Heart right ventricle (tissue), 16 donors: ENCODE results near the gene MMP25. TPM values are rescaled to one million over a fixed set of nuclear protein-coding genes. Genes with fewer than 3 reads are reported as not detected.
A peak's percentile ranks its signal among the peaks of the same experiment; 100 is the strongest.

Experiments
- ATAC-seq, 8 donors: fragments of 200-7000 bp; cut with Tn5 transposase; one replicate each; pipeline ENCODE4 v1.9.1; 2020; ENCODE audit warnings: mild to moderate bottlenecking in 8 of 8, moderate library complexity in 8 of 8, moderate number of reproducible peaks in 1 of 8
- DNase-seq, 2 donors: peaks; one replicate each; pipeline ENCODE4 v3.0.0-alpha.2; 2020
- H3K27ac ChIP-seq, 10 donors: fragments of 200-600 bp; sonication (generic) in 2 of 10; one replicate each; pipeline versions ENCODE4 v1.5.0 to v1.8.0; 2020 to 2022; ENCODE audit warnings: mild to moderate bottlenecking in 3 of 10
- H3K27me3 ChIP-seq, 7 donors: fragments of 200-600 bp; one replicate each; pipeline ENCODE4 v1.8.0; 2021 to 2022; ENCODE audit warnings: mild to moderate bottlenecking in 2 of 7
- H3K36me3 ChIP-seq, 9 donors: fragments of 200-600 bp; sonication (generic) in 1 of 9; one replicate each; pipeline versions ENCODE4 v1.5.0 to v1.8.0; 2020 to 2022; ENCODE audit warnings: mild to moderate bottlenecking in 2 of 9
- H3K4me1 ChIP-seq, 9 donors: fragments of 200-600 bp; sonication (generic) in 1 of 9; one replicate each; pipeline versions ENCODE4 v1.5.0 to v1.8.0; 2020 to 2022; ENCODE audit warnings: mild to moderate bottlenecking in 4 of 9
- H3K4me3 ChIP-seq, 10 donors: fragments of 200-600 bp; sonication (generic) in 2 of 10; one replicate each; pipeline versions ENCODE4 v1.5.0 to v1.8.0; 2020 to 2022; ENCODE audit warnings: mild to moderate bottlenecking in 7 of 10, moderate library complexity in 2 of 10
- H3K9me3 ChIP-seq, 11 donors: fragments of 200-600 bp in 10 of 11; sonication (generic) in 2 of 11; one replicate each; pipeline versions ENCODE4 v1.5.0 to v1.8.0; 2013 to 2022; ENCODE audit warnings: mild to moderate bottlenecking in 2 of 11, control low read depth in 1 of 11, moderate library complexity in 1 of 11
- WGBS, 2 donors: extraction: QIAGEN DNeasy Blood & Tissue Kit; methylation state at CpG; one replicate each; pipeline ENCODE4 v1.1.7; 2013; ENCODE audit warnings: inconsistent platforms in 1 of 2; 5-methylcytosine and 5-hydroxymethylcytosine counted together
- intact Hi-C, 10 donors: fragments of 100-400 bp; cut with DNase I; formaldehyde crosslinking; loops; one replicate each; pipeline versions ENCODE4 v1.11.1 to v1.14.2; 2022
- polyA plus RNA-seq, 2 donors: library from polyadenylated mRNA; stranded (reverse); fragments of 200-250 nt; gene quantifications; one replicate each; pipeline ENCODE4 v1.2.3, GENCODE V29; 2013
- total RNA-seq, 10 donors: library from RNA; stranded (reverse); fragmentation: NEBNext Ultra II Directional in 3 of 10; extraction: Animal tissue kit (Norgen Biotek cat#: 25700) in 3 of 10; gene quantifications; one replicate each; pipeline versions ENCODE4 v1.2.1 to v1.2.4, GENCODE V29; 2021 to 2023
- TF ChIP-seq, protein P1 (sequence below), 9 donors: fragments of 200-600 bp; sonication (generic) in 2 of 9; IDR thresholded peaks; one replicate each; pipeline versions ENCODE4 v1.5.0 to v1.8.0; 2021 to 2022; ENCODE audit warnings: antibody characterized with exemption in 9 of 9, mild to moderate bottlenecking in 5 of 9, moderate library complexity in 1 of 9
- donor health status: Arrhythmogenic right ventricular cardiomyopathy.
- donor health status: ischemic (EF 13 %, LVEDD 7.1; RV severe dilation, severe dysfunction).
- donor health status: healthy with polysubstance abuse.
- donor health status: DM: no; HTN: yes; CAD: no.
- donor health status: DM: no; HTN: no; CAD: no.
- donor health status: ischemic (EF 25% LVEDD 6.9; RV normal size, moderate dysfunction).
- donor health status: ischemic (EF 25% LVEDD 5.7; RV mildly dilated, moderate dysfunction).
- donor health status: healthy.
- donor health status: DM: yes; HTN: yes; CAD: no.
- donor health status: Ischemic cardiomyopathy.
- donor health status: ischemic (EF 35%, LVEDD 5.7; RV mildly dilated, moderate dysfunction).
- donor health status: nonischemic (EF 11% LVEDD 7.7; RV severe dilation, severe dysfunction).
- donor health status: DM: yes; HTN: yes; CAD: no.
- donor health status: PGD.
- donor health status: ischemic (EF 29% LVEDD 5.4; RV normal size, mild dysfunction).
- donor health status: nonischemic (EF 23%, LVEDD 6.1; RV moderate dilation, normal function).

MMP25 gene
- total and polyA plus RNA-seq, 12 donors, result 0.26 to 3.9 (median 0.97) TPM

DNA sequence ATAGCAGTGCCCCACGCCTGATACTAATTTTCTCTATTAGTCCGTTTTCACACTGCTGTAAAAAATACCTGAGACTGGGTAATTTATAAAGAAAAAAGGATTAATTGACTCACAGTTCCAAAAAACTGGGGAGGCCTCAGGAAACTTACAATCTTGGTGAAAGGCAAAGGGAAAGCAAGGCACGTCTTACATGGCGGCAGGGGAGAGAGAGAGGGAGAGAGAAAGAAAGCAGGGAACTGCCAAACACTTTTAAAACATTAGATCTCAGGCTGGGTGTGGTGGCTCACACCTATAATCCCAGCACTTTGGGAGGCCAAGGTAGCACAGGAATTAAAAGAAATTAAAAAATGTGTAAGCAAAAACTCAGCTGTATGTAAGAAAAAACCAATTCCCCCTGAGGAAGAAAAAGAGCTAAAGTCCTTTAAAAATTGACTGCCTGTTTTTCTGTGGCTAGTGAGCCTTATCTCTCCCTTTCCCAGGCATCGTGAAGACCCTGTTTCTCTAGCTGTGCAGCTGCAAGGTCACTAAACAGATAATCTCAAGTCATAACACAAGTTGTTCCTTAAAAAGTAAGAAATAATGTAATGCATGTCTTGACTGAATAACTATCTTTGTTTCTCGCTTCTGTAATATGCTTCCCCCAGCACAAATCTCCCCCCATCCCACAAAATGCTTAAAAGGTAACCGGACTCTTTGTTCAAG is 38.8 kb downstream of the MMP25 start:
- intact Hi-C loops, result no loop called here
- H3K27ac ChIP-seq, result peak overlapping the region in 7 of 10 donors; percentile 18 to 96 (median 89)
- H3K36me3 ChIP-seq, result peaks cover 0 to 9% (median 0%) of the 10 kb centered on the region in 9 donors
- WGBS, 2 donors, result 74 to 81% methylated on average over 7 of the region's 7 CpGs
- no peak for ATAC-seq
- TF ChIP-seq, protein P1, sequence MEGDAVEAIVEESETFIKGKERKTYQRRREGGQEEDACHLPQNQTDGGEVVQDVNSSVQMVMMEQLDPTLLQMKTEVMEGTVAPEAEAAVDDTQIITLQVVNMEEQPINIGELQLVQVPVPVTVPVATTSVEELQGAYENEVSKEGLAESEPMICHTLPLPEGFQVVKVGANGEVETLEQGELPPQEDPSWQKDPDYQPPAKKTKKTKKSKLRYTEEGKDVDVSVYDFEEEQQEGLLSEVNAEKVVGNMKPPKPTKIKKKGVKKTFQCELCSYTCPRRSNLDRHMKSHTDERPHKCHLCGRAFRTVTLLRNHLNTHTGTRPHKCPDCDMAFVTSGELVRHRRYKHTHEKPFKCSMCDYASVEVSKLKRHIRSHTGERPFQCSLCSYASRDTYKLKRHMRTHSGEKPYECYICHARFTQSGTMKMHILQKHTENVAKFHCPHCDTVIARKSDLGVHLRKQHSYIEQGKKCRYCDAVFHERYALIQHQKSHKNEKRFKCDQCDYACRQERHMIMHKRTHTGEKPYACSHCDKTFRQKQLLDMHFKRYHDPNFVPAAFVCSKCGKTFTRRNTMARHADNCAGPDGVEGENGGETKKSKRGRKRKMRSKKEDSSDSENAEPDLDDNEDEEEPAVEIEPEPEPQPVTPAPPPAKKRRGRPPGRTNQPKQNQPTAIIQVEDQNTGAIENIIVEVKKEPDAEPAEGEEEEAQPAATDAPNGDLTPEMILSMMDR (IDR thresholded peaks at IDR 0.05), result no peak
- H3K4me1 ChIP-seq, result peaks cover 0 to 42% (median 38%) of the 10 kb centered on the region in 9 donors
- H3K4me3 ChIP-seq, result peak overlapping the region in 1 of 10 donors; percentile 58
- no peak for DNase-seq
- H3K9me3 ChIP-seq, result no peaks in the 10 kb centered on the region
- no peaks in the 10 kb centered on the region for H3K27me3 ChIP-seq

- Histone ChIP-seq H3K9me3 (no peaks in the 10 kb centered on the region), H3K27ac (peak overlapping the region; percentile 82 to 96 (median 88)), H3K4me3 (peak overlapping the region in 9 of 10 donors; percentile 18 to 60 (median 53)), H3K27me3 (no peaks in the 10 kb centered on the region), H3K36me3 (peaks cover 0 to 2% (median 0%) of the 10 kb centered on the region in 9 donors), H3K4me1 (peaks cover 0 to 42% (median 38%) of the 10 kb centered on the region in 9 donors)
- intact Hi-C loops, result loop anchor here in 2 of 10 donors (2.0 kb wide), 2 partner anchors 21 to 27 kb away; partner anchors contain the start of gene IL32 (in 1 of the 2)
- DNase-seq (no peak), ATAC-seq (peak in 3 of 8 donors; percentile 13 to 26 (median 18))
- TF ChIP-seq, protein P1 (IDR thresholded peaks at IDR 0.05), result no peak
- WGBS, 2 donors, result 67 to 69% methylated on average over 17 of the region's 17 CpGs
Observed at GRCh38 chr16:3085868-3086595, 39.7 kb downstream of the MMP25 start.

DNA sequence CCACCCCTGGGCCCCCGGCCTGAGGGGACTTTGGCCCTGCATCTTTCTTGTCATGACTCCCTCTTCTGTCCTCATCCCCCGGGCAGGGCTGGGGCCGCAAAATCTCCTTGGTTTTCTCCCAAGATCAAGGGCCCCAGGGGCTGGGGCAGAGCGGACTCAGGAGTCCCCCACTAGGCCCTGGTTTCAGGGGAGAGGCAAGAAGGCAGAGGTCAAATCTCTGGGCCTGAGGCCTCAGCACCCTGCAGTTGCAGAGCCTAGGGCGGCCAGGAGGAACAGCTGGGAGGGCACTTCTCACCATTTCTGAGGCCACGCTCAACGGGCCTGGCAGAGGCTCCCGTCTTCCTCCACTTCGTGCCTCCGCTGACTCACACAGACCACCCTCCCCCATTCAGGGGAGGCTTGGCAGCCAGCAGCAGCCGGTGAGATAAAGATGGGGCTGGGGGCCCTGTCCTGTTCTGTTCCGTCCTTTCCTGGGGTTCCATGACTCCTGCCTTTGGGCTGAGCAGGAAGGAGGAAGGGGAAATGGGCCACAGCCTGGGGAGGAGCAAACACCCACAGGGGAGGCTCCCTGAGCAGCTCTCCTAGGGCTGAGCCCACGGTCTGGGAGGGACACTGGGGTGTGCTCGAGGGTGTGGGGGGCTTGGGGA is 40.4 kb downstream of the MMP25 start:
- DNase-seq (peak in 1 of 2 donors; percentile 52), ATAC-seq (peak; percentile 53 to 84 (median 80))
- intact Hi-C loops, result loop anchor here in 3 of 10 donors (1.0 to 2.0 kb wide), 3 partner anchors 22 to 28 kb away; partner anchors contain the start of gene IL32 (in 1 of the 3)
- WGBS, 2 donors, result 46 to 51% methylated on average over 14 of the region's 14 CpGs
- Histone ChIP-seq H3K27ac (peak overlapping the region; percentile 82 to 96 (median 88)), H3K4me1 (peaks cover 0 to 42% (median 38%) of the 10 kb centered on the region in 9 donors), H3K36me3 (no peaks in the 10 kb centered on the region), H3K27me3 (no peaks in the 10 kb centered on the region), H3K9me3 (no peaks in the 10 kb centered on the region), H3K4me3 (peak overlapping the region; percentile 18 to 60 (median 50))
- TF ChIP-seq, protein P1 (IDR thresholded peaks at IDR 0.05), result no peak
